ENCODE measurements around the gene BOD1L1.

BOD1L1 gene

DNA sequence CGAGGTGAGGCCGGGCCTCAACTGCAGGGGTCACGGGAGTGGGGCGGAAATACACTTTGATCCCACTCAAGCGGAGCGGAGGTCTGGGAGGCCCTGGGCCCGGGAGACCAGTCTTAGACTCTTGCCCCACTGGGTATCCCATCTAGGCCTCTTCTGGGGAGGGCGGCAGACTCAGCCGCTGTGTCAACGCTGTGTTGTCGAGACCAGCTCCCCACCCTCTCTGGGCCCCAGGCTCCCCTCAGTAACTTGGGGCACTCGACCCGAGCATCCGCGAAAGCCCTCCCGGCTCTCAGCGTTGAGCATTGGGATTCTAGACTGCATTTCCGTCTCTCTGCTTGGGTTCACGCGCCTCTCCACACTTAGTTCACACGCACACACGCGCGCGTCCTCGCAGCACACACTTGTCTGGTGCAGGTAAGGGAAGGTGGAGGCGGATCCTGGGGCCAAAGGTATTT, 84.9 kb downstream of the BOD1L1 start:
- Histone ChIP-seq H3K4me3 (ENCODE audit: low read length) (peak overlapping the region; percentile 20), H3K27ac (ENCODE audit: low read length) (no peak overlapping the region), H3K9ac (ENCODE audit: low read length) (no peak overlapping the region), H3K36me3 (ENCODE audit: control insufficient read depth, low read depth, low read length) (no peaks in the 10 kb centered on the region), H3K4me1 (ENCODE audit: control insufficient read depth, low read depth, low read length) (peaks cover 15% of the 10 kb centered on the region), H3K27me3 (ENCODE audit: control insufficient read depth, insufficient read depth, low read length) (peaks cover 99% of the 10 kb centered on the region), H3K9me3 (ENCODE audit: control insufficient read depth, low read depth, low read length) (no peaks in the 10 kb centered on the region)

GRCh38 chr4:13541720-13542576, 85.6 kb downstream of the BOD1L1 start:
- peaks cover 99% of the 10 kb centered on the region for H3K27me3 ChIP-seq (ENCODE audit: control insufficient read depth, insufficient read depth, low read length)
- H3K4me3 ChIP-seq (ENCODE audit: low read length) = peak overlapping the region; percentile 20
- no peaks in the 10 kb centered on the region for H3K9me3 ChIP-seq (ENCODE audit: control insufficient read depth, low read depth, low read length)
- no peaks in the 10 kb centered on the region for H3K36me3 ChIP-seq (ENCODE audit: control insufficient read depth, low read depth, low read length)
- H3K9ac ChIP-seq (ENCODE audit: low read length) = no peak overlapping the region
- peaks cover 15% of the 10 kb centered on the region for H3K4me1 ChIP-seq (ENCODE audit: control insufficient read depth, low read depth, low read length)
- H3K27ac ChIP-seq (ENCODE audit: low read length) = no peak overlapping the region

DNA sequence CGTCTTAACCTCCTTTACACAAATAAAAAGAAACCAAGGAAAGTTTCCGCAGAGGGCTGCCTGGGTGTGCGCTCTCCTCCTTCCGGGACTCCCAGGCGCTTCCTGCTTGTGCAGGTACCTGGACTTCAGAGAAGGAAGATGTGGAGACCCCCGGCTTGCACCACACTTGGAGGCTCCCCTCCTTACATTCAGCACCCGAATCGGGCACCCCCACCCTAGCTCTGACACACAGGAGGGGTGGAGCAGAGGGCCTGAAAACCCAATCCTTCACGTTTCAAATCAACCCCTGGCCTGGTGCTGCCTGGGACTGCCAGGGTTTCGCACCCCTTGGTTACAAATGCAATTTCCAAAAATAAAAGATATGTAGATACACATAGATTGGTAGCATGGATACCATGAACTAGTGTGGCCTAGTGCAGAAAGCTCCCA, 86.3 kb downstream of the BOD1L1 start:
- H3K27me3 ChIP-seq (ENCODE audit: control insufficient read depth, insufficient read depth, low read length) = peaks cover 99% of the 10 kb centered on the region
- no peaks in the 10 kb centered on the region for H3K9me3 ChIP-seq (ENCODE audit: control insufficient read depth, low read depth, low read length)
- peaks cover 7% of the 10 kb centered on the region for H3K4me1 ChIP-seq (ENCODE audit: control insufficient read depth, low read depth, low read length)

DNA sequence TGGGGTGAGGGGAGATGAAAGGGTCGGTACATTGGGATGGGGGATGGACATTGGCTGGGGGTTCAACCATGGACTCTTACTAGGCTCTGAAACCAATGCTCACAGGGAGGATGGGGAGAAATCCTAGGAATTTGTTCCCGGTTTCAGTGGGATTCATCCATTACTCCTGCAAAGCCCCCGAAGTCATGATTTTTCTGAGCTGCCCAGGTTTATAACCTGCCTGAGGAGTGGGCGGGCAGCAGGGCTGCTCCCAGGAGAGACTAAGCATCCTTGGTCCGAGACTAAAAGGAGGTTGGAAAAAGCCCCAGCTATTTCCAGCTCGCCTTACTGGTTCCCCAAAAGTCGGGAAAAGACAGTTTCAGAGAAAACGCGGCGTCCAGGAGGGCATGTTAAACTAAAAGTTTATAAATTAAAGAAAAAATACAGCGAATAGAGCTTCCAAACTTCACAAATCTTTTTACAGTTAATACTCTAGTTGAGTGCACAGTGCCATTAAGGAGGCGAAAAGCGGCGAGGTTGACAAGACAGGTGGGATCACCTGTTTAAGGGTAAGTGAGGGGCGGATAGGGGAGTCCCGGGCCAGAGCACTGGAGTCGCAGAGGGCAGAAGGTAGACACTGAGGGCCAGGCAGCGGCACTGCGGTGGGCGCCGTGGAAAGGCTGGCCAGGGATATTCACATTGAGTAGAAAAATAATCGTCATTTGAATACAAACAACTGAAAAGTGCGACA, 86.9 kb downstream of the BOD1L1 start:
- Histone ChIP-seq H3K36me3 (ENCODE audit: control insufficient read depth, low read depth, low read length) (no peaks in the 10 kb centered on the region), H3K27me3 (ENCODE audit: control insufficient read depth, insufficient read depth, low read length) (peaks cover 99% of the 10 kb centered on the region), H3K4me3 (ENCODE audit: low read length) (no peak overlapping the region), H3K9ac (ENCODE audit: low read length) (no peak overlapping the region), H3K9me3 (ENCODE audit: control insufficient read depth, low read depth, low read length) (no peaks in the 10 kb centered on the region), H3K4me1 (ENCODE audit: control insufficient read depth, low read depth, low read length) (peaks cover 8% of the 10 kb centered on the region), H3K27ac (ENCODE audit: low read length) (no peak overlapping the region)

More for the DNA sequence above, 86.3 kb downstream of the BOD1L1 start:
- Histone ChIP-seq H3K4me3 (ENCODE audit: low read length) (peak overlapping the region; percentile 15), H3K27ac (ENCODE audit: low read length) (no peak overlapping the region), H3K9ac (ENCODE audit: low read length) (no peak overlapping the region), H3K36me3 (ENCODE audit: control insufficient read depth, low read depth, low read length) (no peaks in the 10 kb centered on the region)

- Histone ChIP-seq H3K4me3 (ENCODE audit: low read length) (no peak overlapping the region), H3K27me3 (ENCODE audit: control insufficient read depth, insufficient read depth, low read length) (peaks cover 100% of the 10 kb centered on the region), H3K9me3 (ENCODE audit: control insufficient read depth, low read depth, low read length) (no peaks in the 10 kb centered on the region), H3K36me3 (ENCODE audit: control insufficient read depth, low read depth, low read length) (no peaks in the 10 kb centered on the region), H3K27ac (ENCODE audit: low read length) (no peak overlapping the region), H3K4me1 (ENCODE audit: control insufficient read depth, low read depth, low read length) (peaks cover 6% of the 10 kb centered on the region), H3K9ac (ENCODE audit: low read length) (no peak overlapping the region)
These were observed 87.7 kb downstream of the BOD1L1 start for GRCh38 chr4:13539619-13540445.

- peaks cover 6% of the 10 kb centered on the region for H3K4me1 ChIP-seq (ENCODE audit: control insufficient read depth, low read depth, low read length)
- H3K4me3 ChIP-seq (ENCODE audit: low read length) = no peak overlapping the region
- no peak overlapping the region for H3K9ac ChIP-seq (ENCODE audit: low read length)
- H3K27ac ChIP-seq (ENCODE audit: low read length) = no peak overlapping the region
- H3K36me3 ChIP-seq (ENCODE audit: control insufficient read depth, low read depth, low read length) = no peaks in the 10 kb centered on the region
- no peaks in the 10 kb centered on the region for H3K9me3 ChIP-seq (ENCODE audit: control insufficient read depth, low read depth, low read length)
- peaks cover 100% of the 10 kb centered on the region for H3K27me3 ChIP-seq (ENCODE audit: control insufficient read depth, insufficient read depth, low read length)
These were observed 88.4 kb downstream of the BOD1L1 start for GRCh38 chr4:13539047-13539618.

- H3K4me3 ChIP-seq (ENCODE audit: low read length) = no peak overlapping the region
- H3K36me3 ChIP-seq (ENCODE audit: control insufficient read depth, low read depth, low read length) = no peaks in the 10 kb centered on the region
- no peaks in the 10 kb centered on the region for H3K9me3 ChIP-seq (ENCODE audit: control insufficient read depth, low read depth, low read length)
- peaks cover 6% of the 10 kb centered on the region for H3K4me1 ChIP-seq (ENCODE audit: control insufficient read depth, low read depth, low read length)
- peaks cover 100% of the 10 kb centered on the region for H3K27me3 ChIP-seq (ENCODE audit: control insufficient read depth, insufficient read depth, low read length)
- H3K27ac ChIP-seq (ENCODE audit: low read length) = no peak overlapping the region
- H3K9ac ChIP-seq (ENCODE audit: low read length) = no peak overlapping the region
These were observed 89.0 kb downstream of the BOD1L1 start for GRCh38 chr4:13538427-13538973.

DNA sequence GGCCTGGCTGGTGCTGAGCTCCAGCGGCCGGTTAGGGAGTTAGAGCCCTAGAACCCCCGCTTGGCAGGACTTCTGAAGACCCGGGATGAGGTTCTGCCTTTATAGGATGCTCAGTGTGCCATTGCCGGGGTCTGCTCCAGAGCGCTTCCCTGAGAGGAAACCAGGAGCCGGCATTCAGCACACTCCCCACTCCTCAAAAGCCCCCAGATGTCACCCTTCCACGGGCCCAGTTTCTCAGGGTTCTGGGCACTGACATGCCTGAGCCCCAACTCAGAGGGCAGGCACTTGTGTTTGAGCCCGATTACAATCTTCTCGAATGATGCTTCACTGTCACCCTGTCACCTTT, 89.7 kb downstream of the BOD1L1 start:
- Histone ChIP-seq H3K4me1 (ENCODE audit: control insufficient read depth, low read depth, low read length) (peaks cover 6% of the 10 kb centered on the region), H3K4me3 (ENCODE audit: low read length) (no peak overlapping the region), H3K27me3 (ENCODE audit: control insufficient read depth, insufficient read depth, low read length) (peaks cover 100% of the 10 kb centered on the region), H3K9me3 (ENCODE audit: control insufficient read depth, low read depth, low read length) (no peaks in the 10 kb centered on the region), H3K27ac (ENCODE audit: low read length) (no peak overlapping the region), H3K36me3 (ENCODE audit: control insufficient read depth, low read depth, low read length) (no peaks in the 10 kb centered on the region), H3K9ac (ENCODE audit: low read length) (no peak overlapping the region)

DNA sequence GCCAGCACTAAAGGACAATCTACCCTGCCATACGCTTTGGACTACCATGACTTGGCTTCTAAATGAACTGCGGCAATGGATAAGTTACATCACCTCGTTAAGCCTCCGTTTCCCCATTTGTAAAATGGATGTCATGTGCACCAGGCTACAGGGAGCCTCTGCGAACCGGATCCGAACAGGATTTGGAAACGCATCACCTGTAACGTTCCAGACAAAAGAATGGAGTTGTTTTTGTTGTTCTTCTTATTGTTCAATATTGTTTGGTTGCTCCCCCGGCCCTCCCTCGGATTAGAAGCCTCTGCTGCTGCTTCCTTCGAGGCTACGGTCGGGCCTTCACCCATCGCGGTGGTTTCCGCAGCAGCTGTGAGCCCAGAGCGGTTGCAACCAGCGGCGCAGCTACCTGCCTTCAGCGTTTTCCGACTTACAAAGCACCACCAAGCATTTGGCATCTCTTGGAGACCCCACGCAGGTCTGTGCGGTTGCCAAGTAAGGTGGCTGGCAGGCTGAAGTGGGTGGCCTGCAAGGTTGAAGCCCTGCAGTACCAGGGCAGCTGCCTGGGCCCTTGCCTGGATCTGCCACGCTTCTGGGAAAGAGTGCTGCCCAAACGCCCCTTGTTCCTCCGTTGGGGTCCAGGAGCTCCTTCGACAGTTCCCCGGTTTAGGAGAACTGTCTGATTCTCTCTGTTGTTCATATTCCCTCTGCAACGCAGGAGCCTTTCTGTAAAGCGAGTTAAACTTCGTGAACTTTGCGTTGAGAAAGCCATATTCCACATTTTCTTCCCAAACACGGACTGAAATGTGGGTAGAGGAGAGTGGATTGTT, 90.3 kb downstream of the BOD1L1 start:
- Histone ChIP-seq H3K27me3 (ENCODE audit: control insufficient read depth, insufficient read depth, low read length) (peaks cover 100% of the 10 kb centered on the region), H3K4me1 (ENCODE audit: control insufficient read depth, low read depth, low read length) (peaks cover 6% of the 10 kb centered on the region), H3K9ac (ENCODE audit: low read length) (no peak overlapping the region), H3K9me3 (ENCODE audit: control insufficient read depth, low read depth, low read length) (no peaks in the 10 kb centered on the region), H3K36me3 (ENCODE audit: control insufficient read depth, low read depth, low read length) (no peaks in the 10 kb centered on the region), H3K4me3 (ENCODE audit: low read length) (no peak overlapping the region), H3K27ac (ENCODE audit: low read length) (no peak overlapping the region)

- H3K9me3 ChIP-seq (ENCODE audit: control insufficient read depth, low read depth, low read length) = no peaks in the 10 kb centered on the region
- H3K27ac ChIP-seq (ENCODE audit: low read length) = no peak overlapping the region
- H3K36me3 ChIP-seq (ENCODE audit: control insufficient read depth, low read depth, low read length) = no peaks in the 10 kb centered on the region
- H3K9ac ChIP-seq (ENCODE audit: low read length) = no peak overlapping the region
- H3K4me1 ChIP-seq (ENCODE audit: control insufficient read depth, low read depth, low read length) = peaks cover 8% of the 10 kb centered on the region
- H3K27me3 ChIP-seq (ENCODE audit: control insufficient read depth, insufficient read depth, low read length) = peaks cover 100% of the 10 kb centered on the region
- H3K4me3 ChIP-seq (ENCODE audit: low read length) = no peak overlapping the region
These were observed 90.9 kb downstream of the BOD1L1 start for GRCh38 chr4:13536607-13537006.
